NOMO-1 treated with dmso at 0.1 percent for 144 hours (cell line): Measurements from ENCODE around the gene CPSF6.
"Not testable (repeated sequence)": the region's sequence is repeated elsewhere in the genome, so short reads cannot be mapped to it uniquely, and the experiment has no call there.

Experiments
- DNase-seq: peaks from one replicate; lab custom pipeline; 2025; ENCODE audit not compliant: unreplicated experiment; lab: John Stamatoyannopoulos, UW

Gene CPSF6

DNA sequence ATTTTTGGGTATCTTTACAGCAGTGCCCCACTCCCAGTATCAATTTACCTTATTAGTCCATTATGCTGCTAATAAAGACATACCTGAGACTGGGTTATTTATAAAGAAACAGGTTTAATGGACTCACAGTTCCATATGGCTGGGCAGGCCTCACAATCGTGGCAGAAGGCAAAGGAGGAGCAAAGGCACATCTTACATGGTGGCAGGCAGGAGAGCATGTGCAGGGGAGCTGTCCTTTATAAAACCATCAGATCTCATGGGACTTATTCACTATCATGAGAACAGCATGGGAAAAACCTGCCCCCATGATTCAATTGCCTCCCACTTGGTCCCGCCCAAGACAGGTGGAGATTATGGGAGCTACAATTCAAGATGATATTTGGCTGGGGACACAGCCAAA lies 77.9 kb downstream of the CPSF6 start:
- DNase-seq = not testable (repeated sequence)

GRCh38 chr12:69318225-69318624 lies 78.9 kb downstream of the CPSF6 start:
- DNase-seq = no peak

DNA sequence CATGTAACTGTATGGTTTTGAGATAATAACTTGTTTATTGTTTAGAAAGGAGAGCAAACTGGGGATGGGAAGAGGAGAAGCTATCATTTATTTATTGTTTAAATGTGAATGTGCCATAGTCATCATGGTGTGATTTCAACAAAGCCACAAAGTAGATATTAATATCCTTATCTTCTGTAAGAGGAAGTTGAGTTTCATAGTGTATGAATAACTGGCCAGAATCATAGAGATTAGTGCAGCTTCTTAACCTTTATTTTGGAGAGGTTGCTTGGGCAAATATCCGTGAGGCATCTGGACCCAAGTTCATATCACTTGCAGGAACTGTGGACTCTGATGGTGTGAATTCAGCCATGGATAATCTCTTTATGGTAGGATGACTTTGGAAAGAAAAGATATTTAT lies 82.0 kb downstream of the CPSF6 start:
- no peak for DNase-seq
